GM13976 (cell line): ENCODE results near the gene BRIP1.

Experiments used
- DNase-seq: peaks from one replicate; pipeline ENCODE4 v3.0.0; 2012; ENCODE audit warnings: low spot score
- CTCF ChIP-seq: IDR thresholded peaks from 2 replicates; pipeline ENCODE4 v1.5.1; 2012; ENCODE audit warnings: borderline replicate concordance, mild to moderate bottlenecking; ENCODE audit not compliant: insufficient read depth; ENCODE audit errors: extremely low read depth, missing control alignments, control extremely low read depth
- in situ Hi-C: fragments of 300-500 bp; cut with MboI; formaldehyde crosslinking; loops from one replicate; pipeline ENCODE4 v1.12.0; 2022; ENCODE audit warnings: low sequenced_read_pairs, mixed read lengths, inconsistent platforms; ENCODE audit not compliant: unreplicated experiment

The BRIP1 gene

GRCh38 chr17:61739002-61739401, 124.3 kb downstream of the BRIP1 start:
- no peak for DNase-seq
- no peak for TF ChIP-seq CTCF
- in situ Hi-C loops: no loop called here

- DNase-seq: no peak
- TF ChIP-seq CTCF: no peak
- in situ Hi-C loops: no loop called here
Measured at GRCh38 chr17:61738249-61738648, 125.1 kb downstream of the BRIP1 start.

GRCh38 chr17:61737820-61738219, 125.5 kb downstream of the BRIP1 start:
- TF ChIP-seq CTCF: no peak
- in situ Hi-C loops: no loop called here
- no peak for DNase-seq

- no peak for DNase-seq
- in situ Hi-C loops: no loop called here
- no peak for TF ChIP-seq CTCF
Measured at GRCh38 chr17:61736438-61736837, 126.9 kb downstream of the BRIP1 start.

GRCh38 chr17:61735807-61736206, 127.5 kb downstream of the BRIP1 start:
- no peak for DNase-seq
- in situ Hi-C loops: no loop called here
- no peak for TF ChIP-seq CTCF

GRCh38 chr17:61734466-61734865, 128.9 kb downstream of the BRIP1 start:
- in situ Hi-C loops: no loop called here
- TF ChIP-seq CTCF: no peak
- DNase-seq: no peak

- no peak for DNase-seq
- in situ Hi-C loops: no loop called here
- TF ChIP-seq CTCF: no peak
Measured at GRCh38 chr17:61734012-61734411, 129.3 kb downstream of the BRIP1 start.
